H1 (cell line): ENCODE data around the gene SMCO1. TPM values are rescaled to one million over a fixed set of nuclear protein-coding genes. Genes with fewer than 3 reads are reported as not detected.

Experiments used
- CHD1 ChIP-seq: IDR thresholded peaks from 2 replicates; pipeline ENCODE4 v1.6.1; 2012; ENCODE audit warnings: low read depth, low read length, improper control_type of control experiment
- FOSL1 ChIP-seq: IDR thresholded peaks from 2 replicates; pipeline ENCODE4 v1.6.1; 2011; ENCODE audit warnings: mild to moderate bottlenecking, low read depth, low read length, moderate library complexity; ENCODE audit not compliant: insufficient read depth
- RXRA ChIP-seq: IDR thresholded peaks from 2 replicates; pipeline ENCODE4 v1.6.1; 2011; ENCODE audit warnings: low read depth, mild to moderate bottlenecking, low read length, moderate library complexity; ENCODE audit not compliant: insufficient read depth
- polyA plus RNA-seq, 7 experiments: library from polyadenylated mRNA; depleted of rRNA in 3 of 7; stranded (reverse) in 5 of 7; unstranded in 2 of 7; fragments of >200 nt in 5 of 7; fragments of 200-250 nt in 2 of 7; gene quantifications; 1 replicate in 5 of 7; 2 replicates in 1 of 7; 4 replicates in 1 of 7; pipeline versions ENCODE4 v1.2.1 to v1.2.3, GENCODE V29; 2011 to 2013; ENCODE audit warnings: missing spikeins in 2 of 7, mixed read lengths in 2 of 7
- total RNA-seq: library from RNA; stranded (reverse); fragmentation: NEBNext Ultra II Directional; extraction: Animal tissue kit (Norgen Biotek cat#: 25700); gene quantifications from 2 replicates; pipeline ENCODE4 v1.2.1, GENCODE V29; 2021

Gene SMCO1
- total and polyA plus RNA-seq, 2 of the 8 experiments (the other 6 are each of a cell fraction or from before 2014, with no cell fraction given) = 0.03 TPM; not detected in 1

GRCh38 chr3:196517162-196517800, 2.1 kb upstream of the SMCO1 start (continued):
- TF ChIP-seq FOSL1 = no peak
- TF ChIP-seq RXRA = no peak
- no peak for TF ChIP-seq CHD1
